GM18526 (cell line): Measurements from ENCODE around the gene ART1.

Source experiments
- POLR2A ChIP-seq: IDR thresholded peaks from 3 replicates; pipeline ENCODE4 v1.6.1; 2011; ENCODE audit not compliant: insufficient read length; ENCODE audit errors: extremely low read depth

Gene ART1

DNA sequence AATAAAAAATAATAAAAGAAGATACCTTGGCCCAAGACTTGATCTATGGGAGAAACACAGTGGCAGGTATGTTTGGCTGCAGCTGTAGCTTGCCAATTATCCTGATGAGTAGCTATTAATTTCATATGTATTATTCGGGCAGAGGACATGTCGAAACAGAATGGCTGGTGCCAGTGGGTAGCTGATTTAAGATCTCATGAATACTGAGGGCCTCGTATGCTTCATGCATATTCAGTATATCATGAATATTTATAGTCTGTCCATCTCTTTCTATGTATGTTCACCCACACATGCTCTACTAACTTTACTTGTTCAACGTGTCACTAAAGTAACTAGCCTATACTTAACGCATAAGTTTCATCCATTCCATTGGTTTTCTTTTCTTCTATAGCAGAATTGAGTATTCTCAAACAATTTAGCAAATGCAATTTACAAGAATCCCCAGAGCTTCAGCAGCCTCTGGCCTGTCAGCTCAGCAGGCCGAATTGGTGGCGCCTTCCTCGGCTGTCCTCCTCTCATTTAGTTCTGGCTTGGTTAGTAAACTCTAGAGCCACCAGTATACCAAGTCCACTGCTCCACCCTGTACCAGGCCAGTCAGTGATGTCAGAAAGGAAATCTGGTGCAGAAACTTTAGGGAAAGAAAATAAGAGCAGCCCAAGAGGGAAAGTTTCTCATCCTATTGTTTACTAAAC lies 21.0 kb upstream of the ART1 start:
- no peak for TF ChIP-seq POLR2A

DNA sequence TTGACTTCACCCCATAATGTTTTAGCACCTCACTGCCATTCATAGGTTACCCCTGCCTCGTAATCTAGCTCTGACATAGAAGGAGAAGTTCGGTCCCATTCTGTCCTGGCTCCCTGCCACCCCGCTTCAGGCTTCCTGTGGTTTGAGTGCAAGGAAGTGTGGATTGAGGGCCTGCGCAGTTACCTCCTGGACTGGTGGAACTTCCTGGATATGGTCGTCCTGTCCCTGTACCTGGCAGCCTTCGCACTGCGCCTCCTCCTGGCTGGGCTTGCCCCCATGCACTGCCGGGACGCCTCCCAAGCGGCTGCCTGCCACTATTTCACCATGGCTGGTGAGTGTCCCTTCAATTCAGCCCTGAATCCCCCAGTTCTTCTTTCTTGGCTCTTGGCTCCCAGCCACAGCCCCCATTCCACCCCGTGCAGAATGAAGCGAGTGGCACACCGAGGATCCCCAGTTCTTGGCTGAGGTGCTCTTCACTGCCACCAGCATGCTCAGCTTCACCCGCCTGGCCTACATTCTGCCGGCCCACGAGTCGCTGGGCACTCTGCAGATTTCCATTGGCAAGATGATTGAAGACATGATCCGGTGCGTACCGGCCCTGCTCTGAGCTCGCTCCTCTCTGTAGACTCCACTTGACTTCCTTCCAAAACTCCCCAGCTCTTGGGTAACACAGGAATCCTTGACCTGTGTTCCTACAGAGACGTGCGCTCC lies 18.5 kb upstream of the ART1 start:
- no peak for TF ChIP-seq POLR2A

DNA sequence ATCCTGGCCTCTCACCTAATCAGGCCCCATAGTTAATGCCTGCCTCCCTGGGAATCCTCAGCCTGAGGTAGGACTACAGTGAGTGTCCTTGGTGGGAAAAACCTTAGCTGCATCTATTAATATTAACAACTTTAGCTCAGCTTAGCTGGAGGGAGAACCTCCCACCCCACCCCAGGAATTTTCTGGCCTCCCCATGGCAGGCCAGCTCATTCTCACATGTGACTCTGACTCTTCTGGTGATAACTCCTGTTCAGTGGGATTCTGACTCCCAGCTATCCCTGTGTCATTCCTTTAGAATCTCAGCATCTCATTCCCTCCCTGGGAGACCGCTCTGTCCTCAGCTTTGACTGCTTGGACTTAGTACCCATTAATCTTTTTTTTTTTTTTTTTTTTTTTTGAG lies 17.6 kb upstream of the ART1 start:
- TF ChIP-seq POLR2A = no peak

DNA sequence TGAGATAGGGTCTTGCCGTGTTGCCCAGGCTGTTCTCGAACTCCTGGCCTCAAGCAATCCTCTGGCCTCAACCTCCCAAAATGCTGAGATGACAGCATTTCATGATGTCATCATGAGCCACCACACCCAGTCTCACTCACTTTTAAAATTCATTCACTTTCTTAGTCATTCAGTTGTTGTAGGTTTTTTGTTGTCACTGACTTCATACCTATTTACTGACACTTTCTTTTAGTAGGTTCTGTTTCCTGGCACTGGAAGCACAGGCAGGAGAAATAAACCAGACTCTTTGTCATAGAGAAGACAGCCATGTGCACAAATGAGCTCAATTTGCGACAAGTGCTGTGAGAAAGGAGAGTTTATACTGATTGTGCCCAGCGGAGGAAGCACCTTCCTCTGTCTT lies 13.6 kb upstream of the ART1 start:
- TF ChIP-seq POLR2A = no peak

- TF ChIP-seq POLR2A = no peak
These were observed 12.8 kb upstream of the ART1 start for GRCh38 chr11:3632070-3632660.

DNA sequence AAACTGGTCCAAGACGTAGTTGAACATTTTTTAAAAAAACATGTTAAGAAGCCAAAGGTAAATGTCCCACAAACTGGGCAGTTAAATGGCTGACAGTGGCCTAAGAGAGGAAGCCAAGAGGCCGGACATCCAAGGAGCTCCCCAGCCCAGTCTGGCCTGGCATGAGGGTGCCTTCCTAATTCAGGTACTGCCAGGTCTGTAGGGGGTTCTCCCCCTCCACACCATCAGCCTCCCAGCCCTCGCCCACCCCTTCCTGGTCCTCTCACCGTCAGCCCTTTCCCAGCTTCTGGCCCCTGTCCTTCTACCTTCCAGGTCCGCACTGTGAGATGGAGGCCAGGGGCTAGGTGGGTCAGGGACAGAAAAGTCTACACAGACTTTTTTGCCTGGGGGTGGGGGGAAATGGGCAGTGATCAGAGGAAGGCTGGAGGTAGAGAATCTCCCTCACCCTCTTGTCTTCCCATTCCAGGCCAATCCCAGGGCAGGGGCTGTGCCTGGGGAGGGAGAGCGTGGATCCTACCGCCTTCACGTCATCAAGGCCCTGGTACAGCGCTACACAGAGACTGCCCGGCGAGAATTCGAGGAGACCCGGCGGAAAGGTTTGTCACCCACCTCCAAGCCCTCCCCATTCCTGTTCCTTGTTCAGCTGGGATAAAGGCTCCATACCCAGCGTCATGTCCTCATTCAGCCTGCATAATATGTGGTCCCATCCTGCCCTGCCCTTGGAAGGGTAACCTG lies 9.1 kb upstream of the ART1 start:
- TF ChIP-seq POLR2A = no peak

DNA sequence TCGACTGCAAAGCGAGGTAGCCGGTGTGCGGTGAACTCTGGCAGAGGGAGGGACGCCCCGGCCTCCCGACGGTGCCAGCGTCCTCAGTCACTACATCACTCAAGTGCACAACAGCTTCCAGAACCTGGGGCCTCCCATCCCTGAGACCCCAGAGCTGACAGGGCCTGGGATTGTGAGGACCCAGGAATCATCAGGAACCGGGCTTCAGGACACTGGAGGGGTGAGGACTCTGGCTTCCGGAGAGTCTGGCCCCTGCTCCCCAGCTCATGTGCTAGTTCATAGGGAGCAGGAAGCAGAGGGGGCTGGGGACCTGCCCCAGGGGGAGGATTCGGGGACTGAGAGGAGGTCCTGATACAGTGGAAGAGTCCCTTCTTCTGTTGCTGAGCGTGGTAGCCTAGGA lies 7.7 kb upstream of the ART1 start:
- TF ChIP-seq POLR2A = no peak

GRCh38 chr11:3638513-3638912 lies 6.4 kb upstream of the ART1 start:
- no peak for TF ChIP-seq POLR2A

DNA sequence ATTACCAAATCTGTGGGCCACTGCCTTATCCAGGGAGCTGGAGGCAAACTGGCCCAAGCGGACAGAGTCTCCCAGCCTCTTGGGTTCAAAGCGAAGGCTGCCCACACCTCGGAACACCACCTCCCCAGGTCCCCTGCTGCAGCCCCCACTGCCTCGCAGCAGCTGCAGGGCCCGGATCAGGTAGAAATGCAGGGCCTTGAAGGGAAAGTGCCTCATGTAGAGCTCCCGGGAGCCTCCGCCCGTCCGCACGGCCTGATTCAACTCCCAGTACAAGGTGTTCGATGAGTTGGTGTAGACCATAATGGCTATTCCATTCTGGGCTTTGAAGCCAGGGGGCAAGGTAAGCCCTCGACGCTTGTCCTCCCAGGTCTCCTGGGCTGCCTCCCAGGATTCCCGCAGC lies 5.1 kb upstream of the ART1 start:
- no peak for TF ChIP-seq POLR2A

DNA sequence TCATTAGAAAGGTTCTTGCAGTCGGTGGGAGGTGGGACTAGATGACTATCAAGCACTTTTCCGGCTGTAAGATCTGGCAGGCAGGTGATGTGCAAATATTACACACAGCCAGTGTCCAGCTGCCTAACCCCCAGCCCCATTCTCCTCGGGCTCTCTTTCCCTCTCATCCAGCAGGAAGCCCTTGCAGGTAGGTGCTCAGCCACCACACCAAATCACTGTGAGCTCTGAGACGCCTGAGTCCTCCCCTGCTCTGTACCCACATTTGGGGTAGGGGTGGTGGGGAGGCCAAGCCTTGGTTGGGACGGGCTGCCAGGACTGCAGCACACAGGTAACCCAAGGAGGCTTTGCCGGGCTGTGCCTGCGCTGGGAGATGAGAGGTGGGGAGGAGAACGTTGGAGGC lies 3.7 kb upstream of the ART1 start:
- no peak for TF ChIP-seq POLR2A

GRCh38 chr11:3641701-3642070 lies 3.2 kb upstream of the ART1 start, which contains the start of gene ART5:
ART5 (minus strand) TSS chr11:3641992; CDS start chr11:3641862, 130 bp downstream.
- TF ChIP-seq POLR2A = no peak

DNA sequence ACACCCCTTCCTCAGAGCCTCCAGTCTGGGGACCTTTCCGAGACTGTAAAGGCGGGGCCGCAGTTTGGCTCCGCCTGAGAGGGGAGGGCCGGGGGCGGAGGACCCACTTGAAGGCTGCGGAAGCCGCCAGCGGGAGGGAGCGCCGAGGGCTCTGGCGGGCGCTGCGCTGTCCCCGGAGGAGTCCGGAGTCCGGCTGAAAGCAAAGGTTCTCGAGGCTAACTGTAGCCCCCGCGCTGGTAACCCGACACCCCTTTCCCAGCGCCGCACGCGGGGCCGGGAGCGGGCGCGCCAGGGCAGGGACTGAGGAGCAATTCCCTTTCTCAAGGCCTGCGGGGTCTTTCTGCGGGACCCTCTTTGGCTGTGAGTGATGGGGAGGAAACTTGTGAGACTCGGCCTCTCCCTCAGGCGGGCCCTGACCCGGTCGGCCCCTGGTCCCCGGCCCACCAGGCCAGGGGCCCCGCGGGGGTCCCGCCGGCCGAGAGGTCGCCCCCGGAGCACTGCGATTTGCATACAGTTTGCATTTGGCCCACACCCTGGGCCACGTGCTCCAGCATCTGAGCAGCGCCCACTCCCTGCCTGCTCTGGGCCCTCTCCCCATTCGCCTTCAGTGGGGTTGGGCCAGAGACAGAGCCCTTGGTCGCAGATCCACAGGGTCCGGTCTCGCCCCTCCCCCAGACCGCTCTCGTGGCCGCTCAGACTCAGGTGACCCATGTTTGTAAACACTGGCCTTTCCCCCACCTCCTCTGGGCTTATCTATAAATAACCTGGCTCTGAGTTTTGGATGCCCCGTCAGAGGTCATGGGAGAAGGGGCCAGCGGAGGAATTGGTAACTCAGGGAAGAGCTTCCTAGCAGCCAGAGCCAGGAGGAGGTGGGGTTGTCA lies 2.6 kb upstream of the ART1 start:
- no peak for TF ChIP-seq POLR2A

GRCh38 chr11:3645552-3645951 lies 624 bp downstream of the ART1 start:
- no peak for TF ChIP-seq POLR2A

DNA sequence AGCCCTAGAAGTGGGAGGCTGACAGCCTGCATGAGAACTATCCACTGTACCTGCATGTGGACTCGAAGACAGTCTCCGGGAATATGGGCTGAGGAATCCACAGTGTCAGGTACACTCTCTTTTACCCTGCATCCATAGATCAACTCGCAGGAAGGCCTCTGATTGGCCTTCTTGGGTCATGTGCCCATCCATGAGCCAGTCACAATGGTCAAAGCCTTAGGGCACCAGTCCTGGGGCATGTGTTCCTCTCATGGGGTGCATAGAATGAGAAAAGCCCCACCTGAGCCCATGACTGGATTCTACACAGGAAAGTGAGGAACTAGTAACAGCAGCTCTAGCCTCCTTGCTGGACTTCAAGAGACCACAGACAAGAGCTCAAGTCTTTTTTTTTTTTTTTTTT lies 10.6 kb downstream of the ART1 start:
- no peak for TF ChIP-seq POLR2A

GRCh38 chr11:3658252-3658651 lies 13.3 kb downstream of the ART1 start:
- TF ChIP-seq POLR2A = no peak
